ENCODE measurements around the gene PROX1. TPM values are rescaled to one million over a fixed set of nuclear protein-coding genes. Genes with fewer than 3 reads are reported as not detected.

Gene PROX1
- total RNA-seq, 3 donors from 2014 or later, result 1.8 to 7.5 (median 5.7) TPM

DNA sequence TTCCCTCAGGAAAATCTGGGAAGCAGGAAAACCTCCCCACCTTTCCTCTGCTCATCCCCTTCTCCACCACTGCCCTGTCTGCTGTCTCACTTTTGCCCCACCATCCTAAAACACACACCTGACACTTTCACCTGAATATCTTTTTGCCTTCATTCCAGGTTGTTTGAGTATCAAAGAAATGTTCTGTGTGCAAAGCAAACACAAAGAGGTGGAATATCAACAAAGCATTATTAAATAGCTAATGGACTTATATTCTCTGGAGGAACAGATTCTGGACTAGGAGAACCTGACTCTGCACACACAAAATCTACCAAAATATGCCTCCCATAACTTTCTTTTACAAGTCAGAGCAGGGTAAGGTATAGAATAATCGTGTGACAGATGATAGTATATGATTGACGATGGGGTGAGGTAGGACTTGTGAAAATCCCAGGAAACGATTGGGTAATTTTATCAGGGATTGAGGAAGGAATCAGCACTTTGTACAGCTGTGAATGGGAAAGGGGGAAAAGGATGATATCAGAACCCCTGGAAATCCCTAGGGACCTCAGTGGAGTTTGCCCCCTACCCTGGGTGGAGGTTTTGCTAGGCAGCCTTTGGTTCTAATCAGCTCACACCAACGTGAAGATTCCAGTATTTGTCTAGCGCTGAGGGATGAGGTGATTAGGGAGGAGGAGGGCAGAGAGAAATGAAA lies 87.7 kb downstream of the PROX1 start:
- TF ChIP-seq, protein P1, sequence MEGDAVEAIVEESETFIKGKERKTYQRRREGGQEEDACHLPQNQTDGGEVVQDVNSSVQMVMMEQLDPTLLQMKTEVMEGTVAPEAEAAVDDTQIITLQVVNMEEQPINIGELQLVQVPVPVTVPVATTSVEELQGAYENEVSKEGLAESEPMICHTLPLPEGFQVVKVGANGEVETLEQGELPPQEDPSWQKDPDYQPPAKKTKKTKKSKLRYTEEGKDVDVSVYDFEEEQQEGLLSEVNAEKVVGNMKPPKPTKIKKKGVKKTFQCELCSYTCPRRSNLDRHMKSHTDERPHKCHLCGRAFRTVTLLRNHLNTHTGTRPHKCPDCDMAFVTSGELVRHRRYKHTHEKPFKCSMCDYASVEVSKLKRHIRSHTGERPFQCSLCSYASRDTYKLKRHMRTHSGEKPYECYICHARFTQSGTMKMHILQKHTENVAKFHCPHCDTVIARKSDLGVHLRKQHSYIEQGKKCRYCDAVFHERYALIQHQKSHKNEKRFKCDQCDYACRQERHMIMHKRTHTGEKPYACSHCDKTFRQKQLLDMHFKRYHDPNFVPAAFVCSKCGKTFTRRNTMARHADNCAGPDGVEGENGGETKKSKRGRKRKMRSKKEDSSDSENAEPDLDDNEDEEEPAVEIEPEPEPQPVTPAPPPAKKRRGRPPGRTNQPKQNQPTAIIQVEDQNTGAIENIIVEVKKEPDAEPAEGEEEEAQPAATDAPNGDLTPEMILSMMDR (IDR thresholded peaks at IDR 0.05), result no peak
- TF ChIP-seq POLR2AphosphoS5 (IDR thresholded peaks at IDR 0.05) (no peak), POLR2A (IDR thresholded peaks at IDR 0.05) (no peak)

DNA sequence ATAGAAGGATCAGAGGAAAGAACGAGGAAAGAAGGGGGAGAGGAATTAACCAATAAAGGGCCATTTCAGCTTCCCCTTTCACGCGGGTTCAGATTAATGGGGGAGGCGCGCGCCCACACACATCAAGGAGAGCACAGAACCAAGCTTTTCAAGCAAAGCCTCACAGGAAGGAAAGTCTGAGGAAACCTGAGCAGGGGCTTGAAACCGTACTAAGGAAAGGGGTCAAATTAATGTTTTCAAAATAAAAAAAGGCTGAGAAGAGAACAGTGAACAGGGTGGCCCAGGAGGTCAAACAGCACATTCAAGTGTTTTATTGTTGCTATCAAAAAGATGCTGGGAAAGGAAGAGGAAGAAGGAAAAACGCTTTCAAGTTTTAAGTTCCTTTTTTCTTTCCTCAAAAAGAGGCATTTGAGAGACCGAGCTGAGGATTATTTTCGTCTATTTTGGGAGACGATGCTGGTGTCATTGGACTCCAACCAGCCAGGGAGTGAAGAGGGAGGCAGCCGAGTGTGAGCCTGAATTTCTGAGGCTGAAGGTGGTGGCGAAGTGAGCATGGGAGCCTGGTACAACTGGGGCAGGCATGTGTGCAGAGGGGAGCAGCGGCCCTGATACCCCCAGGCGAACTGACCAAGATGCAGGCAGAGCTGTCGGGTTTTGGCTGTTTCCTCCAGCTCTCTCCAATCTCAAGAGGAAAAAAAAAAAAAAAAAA lies 88.4 kb downstream of the PROX1 start:
- no peak for DNase-seq (ENCODE audit: low spot score in 2 of 2)
- intact Hi-C loops (cut with DNase I; ENCODE audit: low total_unique reads), result no loop called here
- Histone ChIP-seq H3K27me3 (peaks cover 0 to 7% of the 10 kb centered on the region in 2 donors), H3K9me3 (no peaks in the 10 kb centered on the region), H3K4me1 (no peaks in the 10 kb centered on the region), H3K27ac (no peak overlapping the region), H3K36me3 (no peaks in the 10 kb centered on the region), H3K4me3 (no peak overlapping the region)
- TF ChIP-seq, protein P1 (IDR thresholded peaks at IDR 0.05), result no peak
- TF ChIP-seq POLR2A (IDR thresholded peaks at IDR 0.05) (no peak), POLR2AphosphoS5 (IDR thresholded peaks at IDR 0.05) (no peak)

More for the DNA sequence above, 87.7 kb downstream of the PROX1 start:
- Histone ChIP-seq H3K27me3 (peaks cover 0 to 7% of the 10 kb centered on the region in 2 donors), H3K4me1 (no peaks in the 10 kb centered on the region), H3K4me3 (no peak overlapping the region), H3K27ac (no peak overlapping the region), H3K36me3 (no peaks in the 10 kb centered on the region), H3K9me3 (no peaks in the 10 kb centered on the region)
- no peak for DNase-seq (ENCODE audit: low spot score in 2 of 2)
- intact Hi-C loops (cut with DNase I; ENCODE audit: low total_unique reads), result no loop called here

DNA sequence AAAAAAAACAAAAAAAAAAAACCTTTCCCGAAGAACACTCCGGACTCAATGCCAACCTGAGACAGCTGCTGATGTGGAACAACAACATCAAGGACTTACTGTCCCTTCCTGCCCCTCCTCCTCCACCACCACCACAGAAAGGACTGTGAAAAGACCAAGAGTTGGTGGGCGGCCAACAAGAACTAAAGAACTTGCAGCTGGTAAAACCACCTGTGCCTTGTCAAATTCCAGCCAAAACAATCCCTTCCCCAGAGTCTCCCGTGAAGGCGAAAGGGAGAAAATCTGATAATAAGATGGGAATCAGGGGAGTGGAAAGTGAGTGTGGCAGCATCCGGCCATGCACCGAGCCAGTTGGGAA lies 88.9 kb downstream of the PROX1 start:
- intact Hi-C loops (cut with DNase I; ENCODE audit: low total_unique reads), result no loop called here

DNA sequence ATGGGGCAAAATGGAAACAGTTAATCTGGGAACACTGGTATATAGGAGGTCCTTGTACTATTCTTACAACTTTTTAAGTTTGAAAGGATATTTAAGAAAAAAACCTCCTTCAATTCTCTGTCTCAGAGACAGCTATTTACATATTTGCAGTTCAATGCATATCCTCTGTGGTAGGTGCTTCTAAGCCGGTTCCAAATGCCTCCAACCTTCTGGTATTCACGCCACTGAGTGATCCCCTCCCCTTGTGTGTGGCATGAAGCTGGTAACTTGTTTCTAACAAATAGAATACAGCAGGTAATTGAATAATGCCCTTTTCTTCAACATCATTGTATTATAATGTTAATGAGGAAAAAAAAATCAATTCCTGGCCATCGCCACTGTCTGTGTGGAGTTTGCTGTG lies 91.2 kb downstream of the PROX1 start:
- Histone ChIP-seq H3K4me3 (no peak overlapping the region), H3K36me3 (no peaks in the 10 kb centered on the region), H3K9me3 (no peaks in the 10 kb centered on the region), H3K27me3 (no peaks in the 10 kb centered on the region), H3K27ac (no peak overlapping the region), H3K4me1 (no peaks in the 10 kb centered on the region)
- TF ChIP-seq, protein P1 (IDR thresholded peaks at IDR 0.05), result no peak
- TF ChIP-seq POLR2AphosphoS5 (IDR thresholded peaks at IDR 0.05) (no peak), POLR2A (IDR thresholded peaks at IDR 0.05) (no peak)
- no peak for DNase-seq (ENCODE audit: low spot score in 2 of 2)
- intact Hi-C loops (cut with DNase I; ENCODE audit: low total_unique reads), result no loop called here

More for the DNA sequence above, 88.9 kb downstream of the PROX1 start:
- no peak for DNase-seq (ENCODE audit: low spot score in 2 of 2)
- no peaks in the 10 kb centered on the region for H3K36me3 ChIP-seq
- H3K27me3 ChIP-seq, result peaks cover 0 to 7% of the 10 kb centered on the region in 2 donors
- H3K4me1 ChIP-seq, result no peaks in the 10 kb centered on the region
- TF ChIP-seq, protein P1 (IDR thresholded peaks at IDR 0.05), result no peak
- TF ChIP-seq POLR2A (IDR thresholded peaks at IDR 0.05), result no peak
- TF ChIP-seq POLR2AphosphoS5 (IDR thresholded peaks at IDR 0.05), result no peak
- H3K9me3 ChIP-seq, result no peaks in the 10 kb centered on the region
- H3K27ac ChIP-seq, result no peak overlapping the region
- H3K4me3 ChIP-seq, result no peak overlapping the region

DNA sequence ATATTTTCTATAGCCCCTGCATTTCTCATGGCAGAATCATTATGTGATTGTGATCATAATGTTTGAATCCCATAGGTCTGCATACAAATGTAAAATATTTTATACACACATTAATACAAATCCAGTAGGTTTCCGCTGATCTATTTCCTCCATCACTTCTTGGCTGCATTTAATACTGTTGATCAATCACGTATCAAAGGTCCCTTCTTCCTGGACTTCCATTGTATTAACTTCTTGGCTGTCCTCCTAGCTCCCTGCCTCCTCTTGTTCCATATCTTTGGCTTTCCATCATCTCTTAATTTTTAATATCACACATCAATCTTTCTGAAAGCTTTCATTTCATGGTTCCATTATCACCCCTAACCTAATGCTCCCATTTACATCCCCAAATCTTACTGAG lies 97.6 kb downstream of the PROX1 start:
- no peaks in the 10 kb centered on the region for H3K27me3 ChIP-seq
- H3K27ac ChIP-seq, result no peak overlapping the region
- no peaks in the 10 kb centered on the region for H3K9me3 ChIP-seq
- no peak for DNase-seq (ENCODE audit: low spot score in 2 of 2)
- H3K36me3 ChIP-seq, result no peaks in the 10 kb centered on the region
- H3K4me1 ChIP-seq, result no peaks in the 10 kb centered on the region
- intact Hi-C loops (cut with DNase I; ENCODE audit: low total_unique reads), result no loop called here
- H3K4me3 ChIP-seq, result no peak overlapping the region
- TF ChIP-seq POLR2AphosphoS5 (IDR thresholded peaks at IDR 0.05) (no peak), POLR2A (IDR thresholded peaks at IDR 0.05) (no peak)
- TF ChIP-seq, protein P1 (IDR thresholded peaks at IDR 0.05), result no peak

Measured in breast epithelium (tissue), 4 donors.